Measurements from ENCODE around the gene DDX39A.

DNA sequence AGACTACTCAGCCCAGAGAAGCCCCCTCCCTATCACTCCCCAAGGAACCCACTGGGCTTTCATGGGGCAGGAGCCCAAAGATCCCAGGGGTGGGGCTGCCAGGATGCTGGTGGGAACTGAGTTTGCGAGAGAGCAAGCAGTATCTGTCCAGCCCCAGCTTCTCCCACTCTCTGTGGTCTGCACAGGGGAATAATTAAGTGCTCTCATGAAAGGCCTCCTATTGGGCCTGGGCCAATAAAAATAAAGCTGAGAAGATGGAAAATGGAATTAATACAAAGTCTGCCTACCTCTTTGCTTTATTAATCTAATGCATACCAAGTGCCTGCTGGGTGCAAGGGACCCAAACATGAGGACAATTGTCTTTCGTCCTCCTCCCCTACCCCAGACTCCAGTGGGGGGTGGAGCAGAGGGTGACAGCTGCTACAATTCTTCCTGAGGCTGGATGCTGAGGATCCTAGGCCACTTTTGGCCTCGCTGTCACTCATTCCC, 5.4 kb downstream of the DDX39A start:
- TF ChIP-seq POLR2A (IDR thresholded peaks at IDR 0.05; ENCODE audit: low read length), result no peak
- TF ChIP-seq GATA1 (IDR thresholded peaks at IDR 0.05; ENCODE audit: low read depth, low read length), result no peak

Data from erythroblast (primary cell).